ENCODE data around the gene FAM184A.

GRCh38 chr6:118967239-118967638 lies 111.2 kb downstream of the FAM184A start:
- TF ChIP-seq CTCF (conservative IDR thresholded peaks at IDR 0.05; ENCODE audit: low read length) (no peak), EZH2phosphoT487 (IDR thresholded peaks at IDR 0.05; ENCODE audit: borderline replicate concordance, low read depth, low read length) (no peak)

Data from OCI-LY7 (cell line).